GM10266 (cell line): ENCODE data around the gene RIMBP3C.
"Not testable (repeated sequence)": the region's sequence is repeated elsewhere in the genome, so short reads cannot be mapped to it uniquely, and the experiment has no call there.

Experiments used
- DNase-seq: peaks from one replicate; pipeline ENCODE4 v3.0.0; 2012; ENCODE audit errors: extremely low spot score

RIMBP3C gene

GRCh38 chr22:21544432-21545322, 6.6 kb downstream of the RIMBP3C start:
- not testable (repeated sequence) for DNase-seq

DNA sequence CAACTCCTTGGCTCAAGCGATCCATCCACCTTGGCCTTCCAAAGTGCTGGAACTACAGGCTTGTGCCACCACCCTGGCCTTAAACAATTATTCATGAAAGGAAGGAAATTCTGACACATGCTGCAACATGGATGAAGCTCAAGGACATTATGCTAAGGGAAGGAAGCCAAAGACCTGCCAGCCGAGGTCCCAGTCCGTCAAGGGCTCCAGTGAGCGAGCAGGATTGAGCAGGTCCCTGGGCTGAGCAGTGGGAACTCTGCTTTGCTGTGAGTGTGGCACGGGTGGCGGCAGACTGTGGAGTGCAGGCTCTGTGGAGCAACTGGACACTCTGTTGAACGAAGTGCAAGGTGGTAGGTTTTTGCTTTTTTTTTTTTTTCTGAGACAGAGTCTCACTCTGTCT, 11.4 kb downstream of the RIMBP3C start:
- not testable (repeated sequence) for DNase-seq

DNA sequence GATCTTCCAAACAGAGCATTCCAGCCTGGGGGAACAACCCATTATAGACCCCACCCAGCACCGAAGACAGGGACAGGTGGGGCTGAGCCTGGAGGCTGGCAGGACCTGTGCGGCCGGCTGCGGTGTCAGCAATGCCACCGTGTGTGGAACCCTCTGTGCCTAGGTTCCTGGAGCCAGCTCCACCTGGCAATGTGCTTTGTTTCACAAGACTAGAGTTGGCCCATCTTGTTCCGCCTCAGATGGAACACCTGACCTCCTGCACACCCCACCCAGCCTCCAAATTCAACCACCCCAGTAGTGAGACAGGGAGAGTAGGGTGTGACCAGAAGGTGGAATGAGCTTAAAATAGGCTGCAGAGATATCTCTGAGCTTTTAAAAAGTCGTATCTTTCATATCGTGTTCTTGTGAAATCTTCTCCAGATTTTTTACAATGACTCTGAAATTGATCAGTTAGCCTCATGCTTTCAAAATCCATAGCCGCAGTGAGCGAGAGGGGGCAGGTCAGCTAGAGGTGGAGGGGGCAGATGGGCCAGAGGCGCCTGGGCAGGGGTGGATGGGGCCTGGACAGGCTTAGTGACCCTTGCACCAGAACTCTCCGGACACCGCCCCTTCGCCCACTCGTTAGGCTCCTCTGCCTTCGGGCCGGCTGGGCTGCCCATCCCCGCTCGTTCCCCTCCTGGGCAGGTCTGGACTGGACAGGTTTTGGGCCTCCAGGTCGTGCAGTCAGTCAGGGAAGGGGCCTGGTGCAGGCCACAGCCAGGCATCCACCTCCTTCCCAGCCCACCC, 18.2 kb downstream of the RIMBP3C start:
- not testable (repeated sequence) for DNase-seq

DNA sequence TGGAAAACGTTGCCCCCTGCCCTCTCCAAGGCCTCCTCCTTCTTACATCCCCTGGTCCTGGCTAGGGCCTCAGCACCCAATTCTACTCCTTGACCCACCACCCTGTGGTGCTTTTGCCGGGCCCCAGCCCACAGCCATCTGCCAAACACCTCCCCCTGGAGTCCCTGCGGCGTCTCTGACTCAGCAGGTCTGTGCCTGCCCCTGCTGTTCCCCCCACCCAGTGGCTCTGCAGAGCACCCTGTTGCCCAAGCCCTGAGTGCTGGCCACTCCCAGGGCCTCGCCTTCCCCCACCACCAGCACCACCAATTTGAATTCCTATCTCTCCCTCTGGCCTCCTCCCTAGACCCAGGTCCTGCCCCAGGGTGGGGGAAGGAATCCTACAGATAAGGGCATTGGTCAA, 19.7 kb downstream of the RIMBP3C start:
- DNase-seq = not testable (repeated sequence)

GRCh38 chr22:21526705-21527500, 24.4 kb downstream of the RIMBP3C start:
- not testable (repeated sequence) for DNase-seq

DNA sequence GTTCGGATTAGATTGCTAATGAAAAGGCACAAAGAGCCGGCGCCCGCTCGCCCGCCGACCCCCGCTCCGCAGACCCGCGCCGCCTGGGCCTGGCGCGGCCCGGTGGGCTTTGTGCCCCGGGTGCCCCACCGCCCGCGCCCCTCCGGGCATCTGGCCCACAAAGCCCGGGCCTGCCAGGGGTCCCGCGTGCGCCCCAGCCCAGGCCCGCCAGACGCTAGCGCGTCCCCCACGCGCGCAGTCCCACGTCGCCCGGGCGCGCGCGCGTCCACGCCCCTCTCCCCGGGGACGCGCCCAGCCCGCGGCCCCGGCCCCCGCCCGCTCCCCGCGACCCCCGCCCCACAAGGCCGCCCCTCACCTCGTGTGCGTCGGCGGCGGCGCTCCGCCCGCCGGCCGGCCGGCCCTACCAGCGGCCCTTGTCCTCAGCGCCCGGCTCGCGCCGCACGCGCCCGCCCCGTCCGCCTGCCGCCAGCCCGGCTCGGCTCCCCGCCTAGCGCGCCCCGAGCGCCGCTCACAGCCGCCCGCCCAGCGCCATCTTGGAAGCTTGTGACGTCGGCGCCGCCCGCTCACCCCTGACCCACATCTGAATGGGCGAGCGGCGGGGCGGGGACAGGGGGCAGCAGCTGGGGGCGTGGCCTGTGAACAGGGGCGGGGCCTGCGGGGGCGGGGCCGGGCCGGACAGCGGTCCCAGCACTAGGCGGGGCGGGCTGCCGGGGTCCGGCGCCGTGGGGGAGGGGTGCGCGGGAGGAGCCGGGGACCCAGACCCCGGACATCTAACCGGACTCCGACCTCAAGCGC, 34.1 kb downstream of the RIMBP3C start:
- not testable (repeated sequence) for DNase-seq

DNA sequence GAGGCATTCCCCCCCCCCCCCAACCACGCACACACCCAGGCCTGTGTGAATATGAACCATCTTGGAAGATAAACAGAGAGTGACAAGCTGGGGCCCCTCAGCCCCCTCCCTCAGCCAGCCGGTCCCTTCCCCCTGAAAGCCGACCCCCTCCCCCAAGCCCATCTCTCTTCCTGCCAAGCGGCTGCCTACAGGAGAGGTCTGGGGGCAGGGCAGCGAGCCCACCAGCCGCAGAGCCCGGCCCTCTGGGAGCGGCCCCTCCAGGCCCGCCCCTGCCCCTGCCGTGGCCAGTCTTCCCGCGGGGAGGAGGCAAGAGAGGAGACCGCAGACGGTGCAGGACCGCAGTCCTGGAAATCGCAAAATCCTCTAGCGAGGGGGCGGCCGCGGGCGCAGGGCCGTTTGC, 34.7 kb downstream of the RIMBP3C start:
- DNase-seq = not testable (repeated sequence)

GRCh38 chr22:21515234-21515633, 36.0 kb downstream of the RIMBP3C start:
- not testable (repeated sequence) for DNase-seq

DNA sequence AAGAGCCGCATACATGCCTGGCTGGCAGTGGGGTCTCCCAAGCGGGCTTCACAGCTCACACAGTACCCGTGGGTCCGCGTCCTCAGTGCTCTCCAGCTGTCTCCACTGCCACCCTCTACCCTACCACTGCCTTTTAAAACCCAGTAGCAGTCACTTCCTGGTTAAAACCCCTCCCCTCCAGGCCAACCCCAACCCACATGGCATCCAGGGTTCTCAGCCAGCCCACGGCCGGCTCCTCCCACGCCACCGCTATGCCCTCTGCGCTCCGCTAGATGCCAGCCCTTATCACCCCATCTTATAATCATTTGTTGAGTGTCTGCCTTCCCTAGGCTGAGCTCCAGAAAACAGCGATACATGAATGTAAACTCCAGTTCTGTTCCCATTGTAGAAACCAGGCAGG, 37.1 kb downstream of the RIMBP3C start:
- DNase-seq = not testable (repeated sequence)

DNA sequence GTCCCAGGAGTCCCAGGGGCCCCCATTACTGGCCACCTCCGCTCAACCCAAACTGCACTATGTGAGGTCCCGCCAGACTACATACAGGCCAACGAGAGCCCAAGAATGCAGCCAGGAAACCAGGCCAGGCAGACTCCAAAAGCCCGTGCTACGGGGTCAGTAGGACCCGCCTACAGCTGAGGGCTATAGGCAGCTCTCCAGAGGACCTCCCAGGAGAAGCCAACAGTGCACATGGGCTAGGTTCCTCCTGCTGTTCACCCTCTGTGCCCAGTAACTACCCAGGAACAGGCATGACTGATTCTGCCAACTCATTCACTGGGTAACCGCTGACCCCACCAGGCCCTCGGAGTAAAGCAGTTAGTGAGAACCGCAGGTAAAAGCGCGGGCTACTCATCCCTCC, 39.2 kb downstream of the RIMBP3C start:
- DNase-seq = not testable (repeated sequence)

DNA sequence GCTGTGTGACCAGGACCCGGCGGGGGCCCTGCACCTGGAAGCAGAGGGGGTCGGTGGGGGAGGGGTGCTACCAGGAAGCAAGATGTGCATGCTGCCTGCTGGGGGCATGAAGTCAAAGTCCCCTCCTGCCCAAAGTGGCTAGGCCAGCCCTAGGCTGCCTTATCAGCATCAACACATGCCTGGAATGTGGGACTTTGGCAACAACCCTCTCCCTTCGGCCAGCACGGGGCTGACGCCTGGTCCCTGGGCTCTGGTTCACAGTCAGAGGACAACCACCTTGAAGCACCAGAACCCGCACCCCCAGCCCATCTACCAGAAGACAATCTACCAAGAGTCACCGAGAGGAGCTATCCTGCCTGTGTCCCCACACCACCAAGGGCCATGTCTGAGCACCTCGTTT, 40.9 kb downstream of the RIMBP3C start:
- not testable (repeated sequence) for DNase-seq

DNA sequence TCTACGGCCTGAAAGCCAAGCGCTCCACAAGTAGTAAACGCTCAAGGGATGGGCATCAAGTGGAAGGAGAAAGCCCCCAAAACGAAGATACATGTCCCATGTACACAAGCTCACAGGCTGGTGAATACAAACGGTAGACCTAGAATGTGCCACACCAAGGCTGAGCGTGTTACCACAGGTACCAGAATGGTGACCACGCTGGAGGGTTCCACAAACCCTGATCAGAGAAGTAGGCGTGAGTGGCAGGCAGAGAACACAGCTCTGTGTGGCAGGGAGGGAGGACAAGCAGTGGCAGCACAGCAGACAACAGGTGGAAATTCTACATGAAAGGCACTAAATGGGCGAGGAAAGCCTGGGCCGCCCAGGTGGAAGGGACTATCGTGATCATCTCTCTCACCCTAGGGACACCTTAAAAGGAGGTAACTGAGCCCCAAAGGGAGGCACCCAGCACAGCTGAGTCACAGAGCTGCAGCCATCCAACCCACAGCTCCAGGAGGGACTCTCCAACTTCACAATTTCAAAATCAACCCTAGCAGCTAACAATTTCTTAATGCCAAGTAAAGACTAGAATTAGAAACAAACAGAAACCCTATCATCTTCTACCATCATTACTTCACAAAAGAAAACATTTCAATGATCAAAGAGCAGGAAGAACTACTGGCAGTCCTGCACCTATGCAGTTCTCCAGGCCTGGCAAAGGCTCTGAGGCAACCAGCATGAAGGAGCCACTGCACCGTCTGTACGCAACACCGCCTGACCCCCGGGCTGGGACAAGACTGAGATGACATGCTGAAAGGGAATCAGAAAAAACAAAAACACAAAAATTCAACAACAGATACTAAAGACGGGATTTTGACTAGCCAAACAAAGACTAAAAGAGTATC, 51.4 kb downstream of the RIMBP3C start:
- not testable (repeated sequence) for DNase-seq

DNA sequence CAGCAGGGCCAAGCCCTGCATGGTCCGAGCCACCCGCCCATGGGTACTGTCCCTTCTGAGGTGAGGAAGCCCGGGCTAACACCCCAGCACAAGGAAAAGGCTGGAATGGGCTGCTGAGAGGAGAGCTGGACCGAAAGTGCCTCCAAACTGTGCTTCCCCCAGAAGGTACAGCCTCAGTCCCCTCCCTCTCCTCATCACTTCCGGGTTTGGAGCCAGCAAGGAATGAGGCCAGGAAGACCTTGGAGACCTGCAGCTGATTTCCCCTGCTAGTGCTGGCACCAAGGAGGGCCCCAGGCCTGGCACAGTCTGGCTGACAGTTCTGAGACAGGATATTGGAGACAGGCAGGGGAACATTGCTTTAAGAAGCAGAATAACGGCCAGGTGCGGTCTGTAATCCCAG, 52.8 kb downstream of the RIMBP3C start:
- not testable (repeated sequence) for DNase-seq

DNA sequence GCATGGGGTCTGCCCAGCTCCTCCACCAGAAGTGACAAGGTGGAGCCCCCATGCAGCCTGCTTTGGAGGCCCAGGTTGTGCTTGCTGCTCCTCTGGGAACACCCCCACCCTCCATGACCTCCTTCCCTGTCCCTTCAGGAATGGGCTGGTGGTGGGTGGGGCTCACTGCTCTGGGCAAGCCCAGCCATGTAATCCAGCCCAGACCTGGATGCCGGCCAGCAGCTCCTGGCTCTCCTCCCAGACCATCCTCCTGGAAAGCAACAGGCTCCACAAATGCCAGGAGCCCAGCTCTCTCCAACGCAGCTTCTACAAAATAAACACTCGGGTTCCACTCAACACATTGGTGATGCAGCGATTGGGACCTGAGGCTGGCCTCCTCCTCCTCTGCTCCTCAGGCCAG, 53.3 kb downstream of the RIMBP3C start:
- DNase-seq = not testable (repeated sequence)
